Measurements from ENCODE around the gene NRL. TPM values are rescaled to one million over a fixed set of nuclear protein-coding genes. Genes with fewer than 3 reads are reported as not detected.
"Not testable (repeated sequence)": the region's sequence is repeated elsewhere in the genome, so short reads cannot be mapped to it uniquely, and the experiment has no call there.

The NRL gene
- total RNA-seq, 1 donor from 2014 or later, result 1.2 TPM

DNA sequence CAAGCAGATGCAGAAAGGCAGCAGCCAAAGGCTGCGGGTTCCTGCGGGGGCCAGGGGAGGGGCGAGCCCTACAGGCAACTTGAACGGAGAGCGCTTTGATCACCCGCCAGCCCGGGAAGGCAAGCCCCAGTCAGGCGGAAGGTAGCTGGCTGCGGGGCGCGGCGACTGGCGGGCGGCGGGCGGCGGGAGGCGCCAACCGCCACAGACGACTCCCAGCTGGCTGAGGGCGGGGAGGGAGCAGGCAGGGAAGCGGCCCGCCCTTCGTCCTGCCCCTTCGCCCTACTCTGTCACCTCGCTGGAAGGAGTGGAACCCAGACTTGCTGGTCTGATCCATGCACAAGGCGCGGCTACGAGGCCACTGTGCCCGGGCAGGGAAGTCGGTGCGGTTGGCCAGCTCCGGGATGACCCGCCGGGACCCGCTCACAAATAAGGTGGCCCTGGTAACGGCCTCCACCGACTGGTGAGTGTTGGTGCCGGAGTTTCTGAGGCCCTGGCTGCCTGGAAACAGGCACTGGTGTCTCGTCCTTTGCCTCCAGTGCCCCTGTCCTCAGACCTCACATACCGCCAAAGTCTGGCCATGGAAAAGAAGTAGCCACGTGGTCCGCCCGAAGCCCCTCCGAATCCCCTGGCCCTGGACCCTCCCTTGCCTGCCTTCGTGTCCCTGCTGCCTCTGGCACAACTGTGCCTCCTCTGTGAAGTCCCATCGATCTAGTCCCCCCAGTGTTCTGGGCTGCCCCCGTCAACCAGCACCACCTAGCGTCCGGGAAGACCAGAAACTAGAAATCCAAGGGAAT is 78.4 kb downstream of the NRL start:
- DNase-seq (ENCODE audit: low read depth), result no peak
- H3K4me3 ChIP-seq (ENCODE audit: low read depth, low read length), result peak overlapping the region; percentile 67
- TF ChIP-seq, protein P1, sequence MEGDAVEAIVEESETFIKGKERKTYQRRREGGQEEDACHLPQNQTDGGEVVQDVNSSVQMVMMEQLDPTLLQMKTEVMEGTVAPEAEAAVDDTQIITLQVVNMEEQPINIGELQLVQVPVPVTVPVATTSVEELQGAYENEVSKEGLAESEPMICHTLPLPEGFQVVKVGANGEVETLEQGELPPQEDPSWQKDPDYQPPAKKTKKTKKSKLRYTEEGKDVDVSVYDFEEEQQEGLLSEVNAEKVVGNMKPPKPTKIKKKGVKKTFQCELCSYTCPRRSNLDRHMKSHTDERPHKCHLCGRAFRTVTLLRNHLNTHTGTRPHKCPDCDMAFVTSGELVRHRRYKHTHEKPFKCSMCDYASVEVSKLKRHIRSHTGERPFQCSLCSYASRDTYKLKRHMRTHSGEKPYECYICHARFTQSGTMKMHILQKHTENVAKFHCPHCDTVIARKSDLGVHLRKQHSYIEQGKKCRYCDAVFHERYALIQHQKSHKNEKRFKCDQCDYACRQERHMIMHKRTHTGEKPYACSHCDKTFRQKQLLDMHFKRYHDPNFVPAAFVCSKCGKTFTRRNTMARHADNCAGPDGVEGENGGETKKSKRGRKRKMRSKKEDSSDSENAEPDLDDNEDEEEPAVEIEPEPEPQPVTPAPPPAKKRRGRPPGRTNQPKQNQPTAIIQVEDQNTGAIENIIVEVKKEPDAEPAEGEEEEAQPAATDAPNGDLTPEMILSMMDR (conservative IDR thresholded peaks at IDR 0.05; ENCODE audit: low read depth, low read length), result peak; percentile 84

DNA sequence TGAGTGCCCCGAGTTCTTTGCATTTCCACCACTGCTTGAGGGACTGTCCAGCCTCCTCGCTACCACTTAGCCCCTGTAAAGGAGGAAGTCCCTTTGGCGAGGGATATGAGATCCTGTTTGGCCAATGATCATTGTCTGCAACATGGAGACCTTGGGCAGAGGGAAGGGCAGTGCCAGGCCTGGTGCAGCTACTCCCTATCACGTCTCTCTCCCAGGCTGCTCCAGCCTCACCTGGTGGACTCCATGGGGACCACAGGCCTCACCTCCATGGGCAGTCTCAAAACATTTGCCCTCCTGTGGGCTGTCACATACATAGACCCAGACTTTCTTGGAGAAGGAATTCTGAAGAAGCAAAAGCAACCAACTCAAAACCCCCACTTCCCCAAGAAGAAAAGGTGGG is 79.0 kb downstream of the NRL start:
- peak overlapping the region; percentile 67 for H3K4me3 ChIP-seq (ENCODE audit: low read depth, low read length)
- DNase-seq (ENCODE audit: low read depth), result not testable (repeated sequence)

DNA sequence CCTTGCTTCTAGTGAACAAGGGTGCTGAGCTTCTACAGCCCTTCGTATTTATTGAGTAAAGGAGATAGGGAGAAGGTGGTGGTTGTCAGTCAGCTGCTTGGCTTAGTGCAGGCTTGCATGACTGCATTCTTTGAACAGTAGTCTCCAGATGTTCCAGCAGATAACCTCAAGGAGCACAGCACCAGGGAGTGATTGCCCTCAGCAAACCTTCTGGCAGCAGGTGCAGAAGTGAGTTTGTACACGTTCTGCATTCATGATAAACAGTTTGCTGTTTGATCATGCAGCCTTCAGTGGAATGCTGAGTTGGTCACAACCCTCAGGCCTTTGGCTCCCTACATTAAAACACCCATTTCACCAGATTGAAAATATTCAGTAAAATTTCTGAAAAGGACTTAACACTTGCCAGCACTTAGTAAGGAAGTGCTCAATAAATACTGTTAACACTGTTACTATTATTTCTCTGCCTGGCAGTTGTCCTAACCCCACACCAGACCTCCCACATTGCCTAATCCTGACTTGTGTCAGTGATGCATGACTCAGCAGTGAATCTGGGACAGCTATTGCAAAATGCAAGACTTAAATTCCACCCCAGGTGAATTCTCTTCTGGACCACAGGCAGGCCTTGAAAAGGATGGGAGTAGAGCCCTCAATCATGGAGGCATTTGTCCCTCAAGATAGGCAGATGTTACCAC is 81.9 kb downstream of the NRL start:
- peak; percentile 56 for DNase-seq (ENCODE audit: low read depth)
- no peak overlapping the region for H3K4me3 ChIP-seq (ENCODE audit: low read depth, low read length)
- TF ChIP-seq, protein P1 (conservative IDR thresholded peaks at IDR 0.05; ENCODE audit: low read depth, low read length), result no peak

DNA sequence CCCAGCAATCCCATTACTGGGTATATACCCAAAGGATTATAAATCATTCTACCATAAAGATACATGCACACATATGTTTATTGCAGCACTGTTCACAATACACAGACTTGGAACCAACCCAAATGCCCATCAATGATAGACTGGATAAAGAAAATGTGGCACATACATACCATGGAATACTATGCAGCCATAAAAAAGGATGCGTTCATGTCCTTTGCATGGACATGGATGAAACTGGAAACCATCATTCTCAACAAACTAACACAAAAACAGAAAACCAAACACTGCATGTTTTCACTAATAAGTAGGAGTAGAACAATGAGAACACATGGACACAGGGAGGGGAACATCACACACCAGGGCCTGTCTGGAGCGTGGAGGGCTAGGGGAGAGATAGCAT is 83.4 kb downstream of the NRL start:
- not testable (repeated sequence) for DNase-seq (ENCODE audit: low read depth); H3K4me3 ChIP-seq (ENCODE audit: low read depth, low read length)

DNA sequence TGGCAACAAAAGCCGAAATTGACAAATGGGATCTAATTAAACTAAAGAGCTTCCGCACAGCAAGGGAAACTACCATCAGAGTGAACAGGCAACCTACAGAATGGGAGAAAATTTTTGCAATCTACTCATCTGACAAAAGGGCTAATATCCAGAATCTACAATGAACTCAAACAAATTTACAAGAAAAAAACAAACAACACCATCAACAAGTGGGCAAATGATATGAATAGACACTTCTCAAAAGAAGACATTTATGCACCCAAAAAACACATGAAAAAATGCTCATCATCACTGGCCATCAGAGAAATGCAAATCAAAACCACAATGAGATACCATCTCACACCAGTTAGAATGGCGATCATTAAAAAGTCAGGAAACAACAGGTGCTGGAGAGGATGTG is 85.1 kb downstream of the NRL start:
- not testable (repeated sequence) for H3K4me3 ChIP-seq (ENCODE audit: low read depth, low read length); DNase-seq (ENCODE audit: low read depth)

Other genes with a start within 250 kb of the NRL start
- gene DHRS4, start 161.2 kb downstream of the NRL start, total RNA-seq, result 33.1 and 43.7 TPM in 2 replicates
- 13.6 and 14.8 TPM in 2 replicates for gene DHRS4L2, start 126.0 kb downstream of the NRL start, total RNA-seq
- gene CARMIL3, start 62.9 kb downstream of the NRL start, total RNA-seq, result 0.07 TPM in 1 of 2 replicates, not detected in the other
- not detected in 2 replicates for gene CPNE6, start 43.4 kb downstream of the NRL start, total RNA-seq
- 40.0 and 47.7 TPM in 2 replicates for gene PCK2, start 20.6 kb downstream of the NRL start, total RNA-seq
- gene DCAF11, start 172 bp downstream of the NRL start, total RNA-seq, result 42.6 and 51.2 TPM in 2 replicates
- gene FITM1, start 15.7 kb upstream of the NRL start, total RNA-seq, result not detected in 2 replicates
- gene PSME1, start 21.2 kb upstream of the NRL start, total RNA-seq, result 266 and 385 TPM in 2 replicates
- gene EMC9, start 26.6 kb upstream of the NRL start, total RNA-seq, result 22.3 and 31.8 TPM in 2 replicates
- gene PSME2, start 31.7 kb upstream of the NRL start, total RNA-seq, result 156 and 168 TPM in 2 replicates
- gene RNF31, start 32.5 kb upstream of the NRL start, total RNA-seq, result 42.3 and 79.4 TPM in 2 replicates
- gene IRF9, start 46.3 kb upstream of the NRL start, total RNA-seq, result 26.8 and 45.1 TPM in 2 replicates
- 122 and 158 TPM in 2 replicates for gene REC8, start 57.1 kb upstream of the NRL start, total RNA-seq
- 60.4 and 102 TPM in 2 replicates for gene IPO4, start 73.9 kb upstream of the NRL start, total RNA-seq
- 54.4 and 84.1 TPM in 2 replicates for gene TM9SF1, start 80.5 kb upstream of the NRL start, total RNA-seq
- not detected in 2 replicates for gene TSSK4, start 90.7 kb upstream of the NRL start, total RNA-seq
- gene CHMP4A, start 98.5 kb upstream of the NRL start, total RNA-seq, result 42.8 and 88.4 TPM in 2 replicates
- gene MDP1, start 101.1 kb upstream of the NRL start, total RNA-seq, result 15.6 and 26.1 TPM in 2 replicates
- gene NEDD8, start 117.4 kb upstream of the NRL start, total RNA-seq, result 219 and 220 TPM in 2 replicates
- gene GMPR2, start 118.0 kb upstream of the NRL start, total RNA-seq, result 64.2 and 136 TPM in 2 replicates
- 43.2 and 53.2 TPM in 2 replicates for gene TINF2, start 127.7 kb upstream of the NRL start, total RNA-seq
- gene TGM1, start 148.2 kb upstream of the NRL start, total RNA-seq, result 0.63 and 0.94 TPM in 2 replicates
- gene RABGGTA, start 156.6 kb upstream of the NRL start, total RNA-seq, result 32.7 and 39.0 TPM in 2 replicates
- gene DHRS1, start 184.8 kb upstream of the NRL start, total RNA-seq, result 25.7 and 26.4 TPM in 2 replicates
- 17.1 and 32.6 TPM in 2 replicates for gene NOP9, start 184.9 kb upstream of the NRL start, total RNA-seq
- gene CIDEB, start 193.0 kb upstream of the NRL start, total RNA-seq, result 2.0 and 3.6 TPM in 2 replicates
- 1.3 and 2.7 TPM in 2 replicates for gene LTB4R2, start 195.2 kb upstream of the NRL start, total RNA-seq
- gene LTB4R, start 196.6 kb upstream of the NRL start, total RNA-seq, result 0.06 and 4.0 TPM in 2 replicates
- gene ADCY4, start 220.1 kb upstream of the NRL start, total RNA-seq, result 1.6 and 8.0 TPM in 2 replicates
- gene RIPK3, start 225.0 kb upstream of the NRL start, total RNA-seq, result 6.4 and 7.6 TPM in 2 replicates